GM21786 (cell line): ENCODE measurements around the gene ABHD12B.
"Not testable (repeated sequence)": the region's sequence is repeated elsewhere in the genome, so short reads cannot be mapped to it uniquely, and the experiment has no call there.

Experiments used
- ATAC-seq: cut with Tn5 transposase; IDR thresholded peaks from one replicate; pipeline ENCODE4 v1.9.1; 2021; ENCODE audit not compliant: unreplicated experiment

The ABHD12B gene

DNA sequence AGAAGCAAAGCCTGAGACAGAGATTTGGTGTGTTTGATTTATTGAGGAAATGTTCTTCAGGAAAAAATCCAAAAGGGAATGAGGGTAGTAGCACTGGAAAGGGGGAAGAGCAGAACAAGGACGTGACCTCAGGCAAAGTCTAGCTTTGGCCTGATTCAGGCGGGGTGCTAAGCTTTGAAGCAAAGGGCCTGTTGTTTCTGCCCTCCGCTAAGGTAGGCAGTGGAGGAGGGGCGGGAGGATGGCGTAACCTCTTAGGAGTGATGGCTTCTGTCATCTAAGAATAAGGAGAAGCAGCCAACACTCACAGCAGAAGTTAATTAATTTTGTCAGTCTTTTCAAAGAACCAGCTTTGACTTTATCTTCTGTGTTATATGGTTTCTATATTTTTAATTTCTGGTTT lies 20.4 kb downstream of the ABHD12B start:
- no peak for ATAC-seq

DNA sequence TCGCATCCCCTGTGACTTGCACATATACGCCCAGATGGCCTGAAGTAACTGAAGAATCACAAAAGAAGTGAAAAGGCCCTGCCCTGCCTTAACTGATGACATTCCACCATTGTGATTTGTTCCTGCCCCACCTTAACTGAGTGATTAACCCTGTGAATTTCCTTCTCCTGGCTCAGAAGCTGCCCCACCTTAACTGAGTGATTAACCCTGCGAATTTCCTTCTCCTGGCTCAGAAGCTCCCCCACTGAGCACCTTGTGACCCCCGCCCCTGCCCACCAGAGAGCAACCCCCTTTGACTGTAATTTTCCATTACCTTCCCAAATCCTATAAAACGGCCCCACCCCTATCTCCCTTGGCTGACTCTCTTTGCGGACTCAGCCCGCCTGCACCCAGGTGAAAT lies 24.6 kb downstream of the ABHD12B start:
- not testable (repeated sequence) for ATAC-seq

DNA sequence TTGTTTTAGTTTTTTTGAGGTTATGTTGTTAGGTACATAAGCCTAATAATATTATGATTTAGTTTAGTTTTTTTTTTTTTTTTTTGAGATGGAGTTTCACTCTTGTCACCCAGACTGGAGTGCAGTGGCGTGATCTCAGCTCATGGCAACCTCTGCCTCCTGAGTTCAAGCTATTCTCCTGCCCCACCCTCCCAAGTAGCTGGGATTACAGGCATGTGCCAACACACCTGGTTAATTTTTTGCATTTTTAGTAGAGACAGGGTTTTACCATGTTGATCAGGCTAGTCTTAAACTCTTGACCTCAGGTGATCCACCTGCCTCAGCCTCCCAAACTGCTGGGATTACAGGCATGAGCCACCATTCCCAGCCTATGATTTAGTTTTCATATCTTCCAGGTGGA lies 25.2 kb downstream of the ABHD12B start:
- not testable (repeated sequence) for ATAC-seq

DNA sequence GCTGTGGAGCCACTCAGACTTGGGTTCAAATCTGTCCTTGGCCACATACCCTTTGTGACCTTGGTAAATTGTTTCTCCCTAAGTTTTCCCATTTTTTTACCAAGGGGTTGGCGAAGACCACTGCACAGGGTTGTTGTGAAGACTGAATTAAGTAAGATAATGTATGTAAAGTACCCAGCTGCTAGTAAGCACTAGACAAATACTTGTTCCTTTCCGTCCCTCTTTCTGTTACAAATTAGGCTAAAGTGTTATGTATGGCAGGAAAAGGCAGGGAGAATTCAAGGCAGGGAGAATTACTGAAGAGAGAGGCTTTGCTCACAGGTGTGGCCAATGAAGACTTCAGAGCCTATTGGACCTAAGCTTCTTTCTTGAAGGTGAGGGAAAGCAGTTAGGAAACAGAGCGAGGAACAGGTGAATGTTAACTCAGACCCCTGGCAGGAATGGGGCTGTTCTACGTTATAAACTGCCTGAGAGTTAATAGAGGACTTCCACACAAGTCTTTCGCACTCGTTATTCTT lies 25.9 kb downstream of the ABHD12B start:
- ATAC-seq, result no peak

DNA sequence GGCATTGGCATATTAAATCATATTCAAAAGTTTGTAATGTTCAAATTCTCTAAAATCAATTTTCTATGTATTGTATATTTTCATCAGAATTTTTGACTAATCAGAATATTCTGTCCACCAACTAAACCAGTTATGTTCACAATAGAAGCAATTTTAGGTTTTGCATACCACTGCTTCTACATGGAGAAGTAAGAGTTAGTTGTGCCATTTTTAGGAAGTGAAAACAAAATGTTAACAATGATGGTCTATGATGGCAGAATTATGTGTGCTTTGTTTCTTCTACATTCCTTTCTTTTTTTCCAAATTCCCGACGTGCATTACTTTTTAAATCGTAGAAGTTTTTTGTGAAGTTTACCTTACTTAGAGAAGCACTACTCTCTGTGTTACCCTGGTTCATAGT lies 29.5 kb downstream of the ABHD12B start:
- ATAC-seq, result no peak

DNA sequence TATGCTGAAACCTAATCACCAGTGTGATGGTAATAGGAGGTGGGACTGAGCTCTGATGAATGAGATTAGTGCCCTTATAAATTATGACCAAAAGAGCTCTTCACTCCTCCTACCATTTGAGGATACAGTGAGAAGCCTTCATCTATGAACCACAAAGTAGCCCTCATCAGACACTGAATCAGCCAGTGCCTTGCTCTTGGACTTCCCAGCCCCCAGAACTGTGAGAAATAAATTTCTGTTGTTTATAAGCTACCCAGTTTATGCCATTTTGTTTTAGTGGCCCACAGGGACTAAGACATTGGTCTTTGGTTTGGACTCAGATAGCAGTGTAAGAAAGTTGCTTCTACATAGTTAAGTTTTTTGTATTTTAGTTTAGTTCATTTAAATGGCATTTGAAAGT lies 32.9 kb downstream of the ABHD12B start:
- ATAC-seq, result no peak

DNA sequence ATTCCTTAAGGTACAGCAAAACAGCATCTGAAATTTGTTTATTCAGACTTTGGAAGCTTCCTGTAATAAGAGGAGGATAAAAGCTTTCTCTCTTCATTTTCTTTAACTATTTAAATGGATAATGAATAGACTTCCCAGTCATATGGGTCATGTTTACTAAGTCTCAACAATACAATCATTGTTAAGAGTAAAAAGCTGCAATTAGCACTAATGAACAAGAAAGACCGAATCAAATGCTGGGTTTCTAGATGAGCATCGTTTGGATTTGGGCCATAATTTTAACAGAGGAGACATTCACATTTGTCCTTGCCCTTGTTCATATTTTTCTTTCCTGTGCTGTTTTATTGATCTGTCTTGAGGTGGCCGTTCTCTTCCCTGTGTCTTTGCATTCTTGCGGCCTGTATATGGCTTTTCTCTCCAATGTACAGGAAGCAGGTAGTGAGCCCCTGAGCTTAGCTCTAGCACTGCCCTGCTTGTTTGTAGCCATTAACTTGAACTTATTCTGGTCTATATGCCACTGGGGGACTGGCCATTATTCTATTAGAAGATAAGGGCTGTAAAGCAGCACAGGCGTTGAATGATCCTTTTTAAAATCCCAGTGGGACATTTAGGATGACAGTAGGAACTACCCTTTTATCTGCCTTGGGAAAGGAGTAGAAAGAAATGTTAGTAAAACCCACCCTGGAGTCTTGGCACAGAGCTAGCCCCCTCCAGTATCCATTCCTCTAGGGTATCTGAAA lies 34.6 kb downstream of the ABHD12B start:
- ATAC-seq, result no peak

DNA sequence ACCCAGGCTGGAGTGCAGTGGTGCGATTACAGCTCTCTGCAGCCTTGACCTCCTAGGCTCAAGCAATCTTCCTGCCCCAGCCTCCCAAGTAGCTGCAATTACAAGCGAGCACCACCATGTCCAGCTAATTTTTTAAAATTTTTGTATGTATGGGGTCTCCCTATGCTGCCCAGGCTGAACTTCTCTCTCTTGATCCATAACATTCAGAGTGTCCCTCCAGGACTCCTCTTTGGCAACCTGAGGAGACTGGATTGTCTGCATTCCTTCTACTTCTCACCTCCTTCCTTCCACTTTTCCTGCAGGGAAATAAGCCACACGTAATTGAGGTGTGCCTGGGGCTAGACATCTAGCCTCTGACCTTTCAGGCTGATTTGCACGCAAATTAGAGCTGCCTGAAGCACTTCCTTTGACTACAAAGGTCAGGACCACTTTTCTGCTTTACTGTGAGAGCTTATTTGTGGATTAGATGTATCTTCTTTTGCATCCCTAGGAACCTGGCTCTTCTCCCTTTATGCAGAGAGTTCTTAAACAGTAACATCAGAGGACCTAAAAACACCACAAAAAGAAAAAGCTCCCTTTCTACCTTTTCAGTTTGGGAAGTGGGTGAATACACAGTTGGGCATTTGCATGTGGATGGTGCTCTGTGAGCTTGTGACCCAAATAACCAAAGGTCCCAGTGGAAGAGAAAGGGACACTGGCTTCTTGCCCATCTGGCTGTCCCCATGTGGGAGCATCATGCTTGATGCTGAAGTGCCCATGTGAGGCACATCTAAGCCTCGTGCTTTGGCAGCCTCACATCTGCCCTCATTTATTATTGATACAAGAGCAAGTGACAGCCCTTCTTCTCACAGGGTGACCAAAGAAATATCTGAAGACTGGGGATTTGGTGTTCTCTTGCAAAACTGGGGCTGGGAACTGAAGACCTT lies 38.9 kb downstream of the ABHD12B start:
- ATAC-seq, result no peak

DNA sequence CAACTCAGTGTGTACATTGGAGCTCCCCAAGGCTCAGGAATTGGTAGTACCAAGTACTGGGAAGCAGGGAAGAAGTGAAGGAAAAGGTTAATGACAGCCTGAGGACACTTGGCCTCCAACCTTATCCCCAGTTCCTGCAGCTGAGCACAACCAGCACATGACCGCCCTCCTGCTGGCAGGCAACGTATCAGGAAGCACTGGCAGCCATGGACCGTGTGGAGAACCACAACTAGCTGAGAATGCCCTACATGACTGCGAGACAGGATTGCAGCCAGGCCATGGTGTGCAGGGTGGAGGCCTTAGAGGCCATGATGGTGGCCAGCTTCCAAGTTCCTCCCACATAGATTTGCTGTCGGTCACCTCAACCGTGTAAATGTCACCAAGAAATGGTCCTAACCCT lies 45.6 kb downstream of the ABHD12B start:
- ATAC-seq, result no peak

DNA sequence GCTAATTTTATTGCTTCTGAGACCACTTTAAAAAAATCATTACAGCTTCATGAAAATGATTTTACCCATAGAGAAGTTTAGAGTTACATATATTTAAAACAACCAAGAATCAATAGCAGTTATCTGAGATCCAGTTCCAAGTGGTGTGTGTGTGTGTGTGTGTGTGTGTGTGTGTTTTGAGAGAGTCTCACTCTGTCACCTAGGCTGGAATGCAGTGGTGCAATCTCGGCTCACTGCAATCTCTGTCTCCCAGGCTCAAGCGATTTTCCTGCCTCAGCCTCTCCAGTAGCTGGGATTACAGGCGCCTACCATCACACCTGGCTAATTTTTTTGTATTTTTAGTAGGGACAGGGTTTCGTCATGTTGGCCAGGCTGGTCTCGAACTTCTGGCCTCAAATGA lies 47.7 kb downstream of the ABHD12B start:
- ATAC-seq, result not testable (repeated sequence)

DNA sequence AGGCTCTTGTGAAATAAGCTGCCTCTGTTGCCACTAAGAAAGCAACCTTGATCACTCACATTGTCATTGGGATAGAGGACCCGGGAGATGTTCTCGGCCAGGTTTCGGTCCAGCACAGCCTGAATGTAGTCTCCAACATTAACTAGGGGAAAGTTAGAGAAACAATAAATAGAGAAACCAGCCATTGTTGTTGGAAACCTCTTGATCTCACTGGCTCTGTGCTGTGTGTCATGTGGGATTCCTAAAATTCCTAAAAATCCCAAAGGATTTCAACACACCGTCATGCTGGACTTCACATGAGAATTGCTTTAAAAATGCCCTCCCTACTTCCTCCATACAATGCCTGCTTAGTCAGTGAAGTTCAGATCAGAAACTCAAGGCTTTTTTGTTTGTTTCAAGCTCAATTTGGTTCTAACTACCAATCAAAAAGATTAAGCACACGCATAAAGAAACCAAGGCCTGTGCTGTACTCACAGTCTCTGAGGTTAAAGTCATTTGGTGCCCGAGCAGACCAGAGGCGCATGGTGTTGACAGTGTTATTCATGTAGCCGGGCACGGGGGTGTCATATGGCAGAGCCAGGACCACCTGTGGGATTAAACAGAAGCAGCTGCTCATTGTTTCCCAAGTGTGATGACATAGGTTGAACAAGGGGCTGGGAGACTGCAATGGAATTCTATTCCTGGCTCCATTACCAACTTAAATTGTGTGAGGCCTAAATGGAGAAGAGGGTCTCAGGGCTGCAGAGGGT lies 48.8 kb downstream of the ABHD12B start:
- no peak for ATAC-seq

DNA sequence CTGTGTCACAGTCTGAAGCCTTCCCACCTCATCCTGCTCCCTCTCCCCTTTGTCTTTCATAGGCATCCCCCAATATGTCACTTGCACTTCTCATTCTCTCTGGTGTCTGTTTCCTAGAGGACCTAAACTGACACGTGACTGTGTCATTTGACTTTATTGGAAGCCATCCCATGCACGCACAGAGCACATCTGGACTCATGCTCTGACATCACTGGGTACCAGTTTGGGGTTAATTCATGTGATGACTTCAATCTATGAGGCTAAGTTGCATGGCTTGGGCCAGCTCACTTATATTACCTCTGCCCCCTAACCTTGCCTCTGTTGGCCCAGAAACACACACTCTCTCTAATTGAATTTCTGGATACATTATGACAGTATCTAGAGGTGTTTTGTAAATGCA lies 51.0 kb downstream of the ABHD12B start:
- ATAC-seq, result no peak

DNA sequence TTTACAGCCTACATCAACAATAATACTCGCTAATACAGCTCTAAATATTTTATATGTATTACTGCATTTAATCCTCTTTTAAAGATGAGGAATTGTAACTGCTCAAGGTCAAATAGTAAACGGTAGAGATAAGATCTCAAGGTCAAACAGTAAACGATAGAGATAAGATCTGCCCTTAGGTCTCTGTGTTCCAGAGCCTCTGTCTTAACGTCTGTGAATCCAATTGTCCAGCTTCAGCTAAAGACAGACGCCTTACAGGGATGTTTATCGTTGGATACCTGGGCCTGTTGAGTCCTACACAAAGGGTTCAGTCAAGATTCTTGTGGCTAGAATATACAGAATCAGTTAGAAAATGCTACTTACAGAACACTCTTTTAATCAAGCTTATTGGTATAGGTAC lies 52.4 kb downstream of the ABHD12B start:
- ATAC-seq, result no peak

DNA sequence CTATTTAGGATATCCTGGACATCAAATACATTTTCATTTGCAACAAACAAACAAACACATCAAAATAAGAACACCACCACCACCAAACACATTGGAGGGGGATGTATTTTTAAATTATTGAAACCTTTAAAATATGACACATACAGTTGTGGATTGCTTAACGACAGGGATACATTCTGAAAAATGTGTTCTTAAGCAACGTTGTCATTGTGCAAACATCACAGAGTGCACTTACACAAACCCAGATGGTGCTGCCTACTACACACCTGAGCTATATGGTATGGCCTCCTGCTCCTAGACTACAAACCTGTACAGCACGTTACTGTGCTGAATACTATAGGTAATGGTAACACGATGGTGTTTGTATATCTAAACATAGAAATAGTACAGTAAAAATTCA lies 53.0 kb downstream of the ABHD12B start:
- ATAC-seq, result no peak

DNA sequence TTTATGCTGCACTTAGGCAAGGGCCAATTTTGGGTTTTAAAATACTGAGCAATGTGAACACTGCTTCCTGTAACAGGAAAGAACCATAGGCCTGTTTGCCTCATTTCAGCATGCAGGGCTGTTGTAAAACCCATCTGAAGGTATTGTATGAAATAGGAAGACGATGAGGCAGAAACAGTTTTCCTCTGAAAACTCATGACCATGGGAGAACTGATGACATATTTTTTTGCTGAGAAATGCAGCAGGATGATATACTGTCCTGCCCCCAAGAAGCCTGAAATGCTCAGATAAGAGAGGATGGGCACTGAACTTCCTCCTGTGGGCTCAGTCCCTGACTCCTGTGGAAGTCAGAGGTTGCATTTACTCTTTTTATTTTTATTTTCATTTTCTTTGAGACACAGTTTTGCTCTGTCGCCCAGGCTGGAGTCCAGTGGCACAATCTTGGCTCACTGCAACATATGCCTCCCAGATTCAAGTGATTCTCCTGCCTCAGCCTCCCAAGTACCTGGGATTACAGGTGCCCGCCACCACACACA lies 55.1 kb downstream of the ABHD12B start:
- no peak for ATAC-seq

DNA sequence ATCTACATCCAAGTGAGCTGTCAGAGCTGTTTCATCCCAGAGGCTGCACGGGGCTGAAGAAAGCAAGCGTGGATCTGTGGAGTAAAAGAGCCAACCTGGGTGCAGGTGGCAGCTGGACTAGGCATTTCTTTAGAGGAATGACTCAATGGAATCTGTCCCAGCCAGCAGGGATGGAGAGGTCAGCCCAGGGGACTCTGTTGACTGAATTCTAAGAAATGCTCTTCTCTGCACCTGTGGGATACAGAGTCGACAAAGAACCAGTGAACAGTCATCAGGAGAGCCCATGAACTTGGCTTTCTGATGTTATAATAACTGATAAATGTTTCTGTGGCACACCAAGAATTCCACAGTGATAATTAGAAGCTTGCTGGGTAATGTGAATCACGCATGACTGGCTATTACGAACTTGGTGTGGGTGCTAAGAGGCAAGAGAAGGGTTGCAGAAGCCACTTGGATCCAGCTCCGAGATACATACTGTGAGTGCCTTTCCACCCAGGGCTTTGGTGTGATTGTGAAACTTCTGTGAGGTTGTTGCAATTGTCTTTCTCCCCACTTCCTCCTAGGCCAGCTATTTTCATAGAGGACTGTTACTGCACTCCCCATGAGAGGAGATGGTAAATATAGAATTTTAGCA lies 56.3 kb downstream of the ABHD12B start:
- peak; percentile 88 for ATAC-seq

DNA sequence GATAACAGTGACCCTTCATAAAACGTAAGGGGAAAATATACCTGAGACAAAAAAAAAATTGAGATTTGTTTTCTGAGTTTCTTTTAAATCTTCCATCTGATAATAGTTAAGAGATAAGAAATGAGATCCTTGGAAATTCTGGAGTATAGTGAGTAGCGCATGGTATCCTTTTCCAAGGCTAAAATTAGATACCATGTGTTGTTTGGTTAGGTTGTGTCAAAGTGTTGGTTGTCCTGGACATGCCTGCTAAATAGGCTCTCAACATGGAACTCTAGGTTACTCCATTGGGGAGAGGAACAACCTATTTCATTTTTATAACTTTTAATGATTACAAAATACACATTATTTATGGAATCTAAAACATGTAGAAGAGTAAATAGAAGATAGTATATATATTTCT lies 57.7 kb downstream of the ABHD12B start:
- no peak for ATAC-seq

DNA sequence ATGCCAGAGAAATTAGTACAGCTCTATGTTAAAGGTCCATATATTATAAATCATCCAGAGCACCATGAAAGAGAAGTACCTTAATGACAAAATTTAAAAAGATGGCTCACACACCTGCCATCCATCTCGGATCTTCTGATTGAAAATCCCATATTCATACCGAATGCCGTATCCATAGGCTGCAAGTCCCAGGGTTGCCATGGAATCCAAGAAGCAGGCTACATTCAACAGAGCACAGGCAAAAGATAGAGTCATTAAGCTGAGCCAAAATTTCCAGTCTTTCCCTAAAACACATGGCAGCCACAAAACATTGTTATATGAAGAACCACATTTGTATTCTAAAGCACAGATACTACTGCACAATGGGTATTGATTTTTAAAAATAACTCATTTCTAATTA lies 59.7 kb downstream of the ABHD12B start:
- no peak for ATAC-seq

DNA sequence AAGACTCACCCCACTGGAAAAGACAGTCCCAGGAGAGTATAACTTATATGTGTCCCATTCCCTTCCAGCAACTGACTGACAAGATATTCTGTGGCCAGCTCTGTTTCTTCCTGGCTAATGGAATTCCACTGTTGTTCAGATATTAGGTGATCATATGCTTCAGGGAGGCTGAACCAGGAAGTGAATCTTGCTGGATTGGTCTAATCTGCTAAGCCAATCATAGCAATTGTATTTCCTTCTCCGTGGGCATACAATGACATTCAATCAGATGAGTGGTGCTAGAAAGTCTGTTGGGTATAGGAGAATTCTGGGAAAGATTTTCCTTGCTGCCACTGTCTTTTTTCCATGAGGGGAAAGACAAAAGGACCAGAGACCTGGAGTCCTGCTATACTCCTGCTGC lies 60.3 kb downstream of the ABHD12B start:
- ATAC-seq, result no peak

DNA sequence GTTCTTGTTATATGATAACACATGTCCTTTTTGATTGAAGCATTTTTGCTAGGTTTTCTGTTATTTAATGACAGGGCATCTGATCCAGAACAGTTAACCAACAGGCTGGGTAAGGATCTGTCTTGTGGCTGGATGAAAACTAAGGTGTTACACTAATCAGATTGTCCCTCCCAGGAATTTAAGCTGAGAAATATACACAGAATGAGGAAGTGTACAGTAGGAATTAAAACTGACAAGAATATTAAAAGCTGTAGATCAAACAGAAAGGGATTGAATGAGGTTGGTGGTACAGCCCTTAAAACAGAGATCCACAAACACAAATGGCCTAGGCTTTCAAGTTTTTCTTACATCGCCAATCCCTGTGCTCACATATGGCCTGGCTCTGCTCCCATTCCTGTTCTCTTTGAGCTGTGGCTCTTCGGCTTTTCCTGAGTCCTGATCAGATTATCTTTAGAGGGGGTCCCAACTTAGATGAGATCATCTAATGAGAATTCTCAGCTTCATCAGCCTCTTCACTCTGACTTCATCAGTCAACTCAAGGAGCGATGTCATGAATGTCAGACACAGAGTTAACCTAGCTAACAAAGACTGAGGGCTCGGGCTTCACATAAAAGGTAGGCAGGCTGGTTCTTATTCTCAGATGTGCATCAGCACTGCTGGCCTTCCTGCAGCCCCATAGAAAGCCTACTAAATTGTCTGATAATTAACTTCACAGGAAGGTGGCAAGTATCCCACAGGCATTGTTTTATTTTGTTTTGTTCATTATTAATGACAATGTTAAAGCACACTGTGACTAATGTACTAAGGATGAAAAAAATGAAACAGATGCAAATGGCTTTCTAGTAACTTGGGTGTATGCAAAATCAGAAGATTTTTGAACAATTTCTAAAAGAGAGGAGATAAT lies 61.0 kb downstream of the ABHD12B start:
- no peak for ATAC-seq
